SK-MEL-5 (cell line): ENCODE data around the gene HOXC13. TPM values are rescaled to one million over a fixed set of nuclear protein-coding genes. Genes with fewer than 3 reads are reported as not detected.

Source experiments
- DNase-seq: peaks from one replicate; pipeline ENCODE4 v3.0.0-alpha.2; 2016; ENCODE audit warnings: low read depth, low spot score
- in situ Hi-C: cut with HindIII; loops from 2 replicates; pipeline ENCODE4 v1.10.0; 2016; ENCODE audit warnings: low sequenced_read_pairs, high pct_unique_total_duplicates, low pct_unique_long_range_greater_than_20kb
- total RNA-seq: library from RNA; depleted of rRNA; stranded (reverse); fragments of >200 nt; shearing (Covaris generic); gene quantifications from 2 replicates; pipeline ENCODE4 v1.2.3, GENCODE V29; 2014

Gene HOXC13
- total RNA-seq, 1 experiment from 2014 or later, result 6.1 TPM

GRCh38 chr12:53963005-53963404, 24.4 kb downstream of the HOXC13 start:
- no peak for DNase-seq
- in situ Hi-C loops, result no loop called here

GRCh38 chr12:53963434-53964314, 25.0 kb downstream of the HOXC13 start:
- in situ Hi-C loops, result no loop called here
- DNase-seq, result no peak

GRCh38 chr12:53964315-53964713, 25.7 kb downstream of the HOXC13 start:
- DNase-seq, result no peak
- in situ Hi-C loops, result no loop called here

- DNase-seq, result no peak
- in situ Hi-C loops, result no loop called here
These were observed 26.9 kb downstream of the HOXC13 start for GRCh38 chr12:53965281-53966084.

GRCh38 chr12:53966085-53966384, 27.4 kb downstream of the HOXC13 start:
- in situ Hi-C loops, result no loop called here
- no peak for DNase-seq

GRCh38 chr12:53966385-53967133, 27.9 kb downstream of the HOXC13 start:
- in situ Hi-C loops, result no loop called here
- DNase-seq, result no peak

- DNase-seq, result no peak
- in situ Hi-C loops, result no loop called here
These were observed 28.8 kb downstream of the HOXC13 start for GRCh38 chr12:53967421-53967925.

GRCh38 chr12:53968214-53969127, 29.8 kb downstream of the HOXC13 start:
- in situ Hi-C loops, result no loop called here
- DNase-seq, result no peak

GRCh38 chr12:53969588-53970259, 31.1 kb downstream of the HOXC13 start:
- in situ Hi-C loops, result no loop called here
- no peak for DNase-seq

GRCh38 chr12:53970451-53970850, 31.8 kb downstream of the HOXC13 start:
- no peak for DNase-seq
- in situ Hi-C loops, result no loop called here

GRCh38 chr12:53971129-53971528, 32.5 kb downstream of the HOXC13 start:
- DNase-seq, result no peak

GRCh38 chr12:53971686-53972085, 33.1 kb downstream of the HOXC13 start:
- in situ Hi-C loops, result no loop called here
- no peak for DNase-seq

More at GRCh38 chr12:53971129-53971528, 32.5 kb downstream of the HOXC13 start:
- in situ Hi-C loops, result no loop called here

GRCh38 chr12:53972152-53972702, 33.6 kb downstream of the HOXC13 start:
- no peak for DNase-seq
- in situ Hi-C loops, result no loop called here

- no peak for DNase-seq
- in situ Hi-C loops, result no loop called here
These were observed 34.1 kb downstream of the HOXC13 start, which contains the start of gene HOXC11 for GRCh38 chr12:53972722-53973235. Gene HOXC11 (plus strand): TSS chr12:53973126. CDS start chr12:53973242, 116 bp downstream.

GRCh38 chr12:53973236-53974042, 34.8 kb downstream of the HOXC13 start:
- in situ Hi-C loops, result no loop called here
- peak; percentile 2 for DNase-seq
